Thoracic aorta (tissue), 2 donors: ENCODE measurements around the gene ENPP6. TPM values are rescaled to one million over a fixed set of nuclear protein-coding genes. Genes with fewer than 3 reads are reported as not detected.
"Not testable (repeated sequence)": the region's sequence is repeated elsewhere in the genome, so short reads cannot be mapped to it uniquely, and the experiment has no call there.

Experiments
- ATAC-seq: fragments of 150-250 bp; one replicate; pipeline ENCODE4 v1.8.0; 2017; ENCODE audit warnings: low read depth; ENCODE audit not compliant: insufficient number of reproducible peaks, low FRiP score
- DNase-seq: peaks from one replicate; pipeline ENCODE4 v3.0.0-alpha.2; 2020; ENCODE audit warnings: low spot score
- H3K27ac ChIP-seq, 2 donors: fragments of 200-600 bp; sonication (generic); 1 replicate in 1 of 2; 2 replicates in 1 of 2; pipeline ENCODE4 v1.5.1; 2016; ENCODE audit warnings: mild to moderate bottlenecking in 2 of 2, moderate library complexity in 2 of 2
- H3K27me3 ChIP-seq: fragments of 200-600 bp; sonication (generic); replicated peaks from 2 replicates; pipeline ENCODE4 v1.6.0; 2016; ENCODE audit warnings: mild to moderate bottlenecking; ENCODE audit not compliant: insufficient read depth
- H3K36me3 ChIP-seq: fragments of 200-600 bp; sonication (generic); one replicate; pipeline ENCODE4 v1.5.1; 2016
- H3K4me1 ChIP-seq, 2 donors: fragments of 200-600 bp; sonication (generic); 1 replicate in 1 of 2; 2 replicates in 1 of 2; pipeline versions ENCODE4 v1.5.1 to v1.6.0; 2016; ENCODE audit warnings: low read depth in 2 of 2, mild to moderate bottlenecking in 1 of 2; ENCODE audit not compliant: control insufficient read depth in 1 of 2
- H3K4me3 ChIP-seq: fragments of 200-600 bp; sonication (generic); 2 replicates; pipeline ENCODE4 v1.5.1; 2016; ENCODE audit warnings: mild to moderate bottlenecking
- H3K9me3 ChIP-seq: fragments of 200-600 bp; sonication (generic); 2 replicates; pipeline ENCODE4 v1.5.1; 2016
- total RNA-seq, 2 donors: library from RNA; depleted of rRNA; stranded (reverse); fragments of >200 nt; gene quantifications; one replicate each; pipeline versions ENCODE4 v1.1.0 to v1.2.3, GENCODE V29; 2016
- TF ChIP-seq, protein P1 (sequence below): fragments of 200-600 bp; sonication (generic); IDR thresholded peaks from one replicate; pipeline ENCODE4 v1.5.1; 2019; ENCODE audit warnings: antibody characterized with exemption

Gene ENPP6
- total RNA-seq, 2 donors from 2014 or later, result 0.27 to 2.0 TPM

DNA sequence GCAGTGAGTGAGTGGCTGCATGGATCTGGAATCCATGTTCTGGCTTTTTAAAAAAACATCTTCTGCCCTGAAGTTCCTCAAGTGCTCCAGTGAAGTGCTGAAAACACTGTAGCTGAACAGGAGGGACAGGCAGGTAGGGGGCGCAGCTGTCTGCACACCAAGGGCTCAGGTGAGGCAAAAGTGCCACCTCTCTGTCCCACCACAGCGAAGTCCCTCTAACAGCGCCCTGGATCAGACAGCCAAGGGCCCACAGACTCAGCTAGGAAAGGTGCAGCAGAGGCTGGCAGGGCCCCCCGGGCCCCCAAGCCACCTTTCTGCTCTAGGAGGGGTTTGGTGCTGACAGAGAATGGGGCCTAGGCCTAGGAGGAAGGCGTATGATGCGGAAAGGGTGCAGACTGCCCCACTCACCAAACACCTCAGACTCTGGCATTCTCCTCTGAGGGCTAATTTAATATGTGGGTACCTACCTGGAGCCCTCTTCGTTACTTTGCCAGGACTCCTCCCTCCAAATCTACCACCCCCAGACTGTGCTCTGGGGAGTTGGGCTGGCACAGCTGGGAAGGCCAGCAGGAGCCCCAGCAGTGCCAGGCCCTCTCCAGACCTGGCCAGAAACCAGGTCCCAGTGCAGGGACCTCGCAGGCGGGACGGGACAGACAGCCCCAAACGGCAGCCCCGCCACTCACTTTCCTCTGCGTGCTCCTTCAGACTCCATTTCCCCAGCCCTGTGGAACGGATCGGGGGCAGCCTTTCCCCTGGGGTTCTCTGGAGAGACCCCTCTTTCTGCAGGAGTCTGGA, 73.7 kb downstream of the ENPP6 start:
- Histone ChIP-seq H3K9me3 (no peaks in the 10 kb centered on the region), H3K4me1 (no peaks in the 10 kb centered on the region), H3K4me3 (no peak overlapping the region), H3K27me3 (no peaks in the 10 kb centered on the region), H3K36me3 (no peaks in the 10 kb centered on the region), H3K27ac (no peak overlapping the region)
- TF ChIP-seq, protein P1, sequence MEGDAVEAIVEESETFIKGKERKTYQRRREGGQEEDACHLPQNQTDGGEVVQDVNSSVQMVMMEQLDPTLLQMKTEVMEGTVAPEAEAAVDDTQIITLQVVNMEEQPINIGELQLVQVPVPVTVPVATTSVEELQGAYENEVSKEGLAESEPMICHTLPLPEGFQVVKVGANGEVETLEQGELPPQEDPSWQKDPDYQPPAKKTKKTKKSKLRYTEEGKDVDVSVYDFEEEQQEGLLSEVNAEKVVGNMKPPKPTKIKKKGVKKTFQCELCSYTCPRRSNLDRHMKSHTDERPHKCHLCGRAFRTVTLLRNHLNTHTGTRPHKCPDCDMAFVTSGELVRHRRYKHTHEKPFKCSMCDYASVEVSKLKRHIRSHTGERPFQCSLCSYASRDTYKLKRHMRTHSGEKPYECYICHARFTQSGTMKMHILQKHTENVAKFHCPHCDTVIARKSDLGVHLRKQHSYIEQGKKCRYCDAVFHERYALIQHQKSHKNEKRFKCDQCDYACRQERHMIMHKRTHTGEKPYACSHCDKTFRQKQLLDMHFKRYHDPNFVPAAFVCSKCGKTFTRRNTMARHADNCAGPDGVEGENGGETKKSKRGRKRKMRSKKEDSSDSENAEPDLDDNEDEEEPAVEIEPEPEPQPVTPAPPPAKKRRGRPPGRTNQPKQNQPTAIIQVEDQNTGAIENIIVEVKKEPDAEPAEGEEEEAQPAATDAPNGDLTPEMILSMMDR, result no peak
- DNase-seq (no peak), ATAC-seq (no peak)

DNA sequence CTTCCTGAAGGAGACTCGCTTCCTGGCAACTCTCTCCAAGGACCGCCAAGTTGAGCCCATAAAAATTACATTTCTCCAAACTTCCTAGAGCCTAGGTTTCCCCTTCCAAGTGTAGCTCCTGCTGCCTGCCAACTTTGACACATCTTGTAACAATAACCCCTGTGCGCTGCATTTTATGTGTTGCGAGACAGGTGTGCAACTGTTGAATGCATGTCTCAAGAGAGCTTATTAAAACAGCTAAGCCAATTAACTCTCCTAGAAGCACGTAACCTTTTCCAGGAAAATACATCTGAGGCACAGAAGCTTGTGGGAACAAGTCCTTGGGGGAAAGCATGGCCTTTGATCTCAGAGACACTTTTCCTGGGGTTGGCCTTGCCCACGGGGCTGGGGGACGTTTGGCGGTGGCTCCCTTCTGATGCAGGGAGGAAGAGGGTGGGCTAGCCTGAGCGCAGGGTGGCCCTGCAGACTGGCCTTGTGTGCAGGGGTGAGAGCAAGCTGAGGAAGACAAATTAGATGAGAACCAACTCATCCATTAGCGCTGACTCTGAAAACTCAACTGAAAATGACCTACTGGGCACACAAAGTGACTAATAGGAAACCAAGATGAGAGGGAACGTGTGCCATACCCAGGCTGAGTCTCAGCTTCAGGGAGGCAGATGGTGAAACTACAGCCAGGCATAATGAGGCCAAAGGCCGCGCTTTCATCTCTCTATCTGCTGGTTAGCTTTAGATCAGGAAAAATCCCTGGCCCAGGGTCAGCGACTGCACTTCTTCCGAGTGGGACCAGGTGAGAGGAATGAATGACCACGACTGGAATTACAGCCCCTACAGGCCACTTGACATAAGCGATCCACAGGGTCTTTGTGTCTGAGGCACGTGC, 75.3 kb downstream of the ENPP6 start:
- Histone ChIP-seq H3K9me3 (peaks cover 3% of the 10 kb centered on the region), H3K36me3 (no peaks in the 10 kb centered on the region), H3K27me3 (no peaks in the 10 kb centered on the region), H3K4me1 (no peaks in the 10 kb centered on the region), H3K27ac (no peak overlapping the region), H3K4me3 (no peak overlapping the region)
- ATAC-seq, result no peak
- TF ChIP-seq, protein P1, result no peak
- no peak for DNase-seq

DNA sequence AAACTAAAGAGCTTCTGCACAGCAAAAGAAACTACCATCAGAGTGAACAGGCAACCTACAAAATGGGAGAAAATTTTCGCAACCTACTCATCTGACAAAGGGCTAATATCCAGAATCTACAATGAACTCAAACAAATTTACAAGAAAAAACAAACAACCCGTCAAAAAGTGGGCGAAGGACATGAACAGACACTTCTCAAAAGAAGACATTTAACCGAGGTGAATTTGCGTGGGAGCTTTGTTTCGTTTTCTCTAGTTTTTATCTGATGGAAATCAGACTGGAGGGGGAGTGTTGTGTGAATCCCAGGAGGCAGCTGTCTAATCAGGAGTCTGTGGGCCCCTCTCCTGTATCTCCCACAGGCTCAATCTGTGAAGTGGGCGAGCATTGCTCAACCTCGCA, 76.8 kb downstream of the ENPP6 start:
- not testable (repeated sequence) for H3K4me1 ChIP-seq, H3K27ac ChIP-seq, H3K27me3 ChIP-seq, H3K36me3 ChIP-seq, H3K4me3 ChIP-seq, DNase-seq, ATAC-seq
- H3K9me3 ChIP-seq, result peaks cover 14% of the 10 kb centered on the region

DNA sequence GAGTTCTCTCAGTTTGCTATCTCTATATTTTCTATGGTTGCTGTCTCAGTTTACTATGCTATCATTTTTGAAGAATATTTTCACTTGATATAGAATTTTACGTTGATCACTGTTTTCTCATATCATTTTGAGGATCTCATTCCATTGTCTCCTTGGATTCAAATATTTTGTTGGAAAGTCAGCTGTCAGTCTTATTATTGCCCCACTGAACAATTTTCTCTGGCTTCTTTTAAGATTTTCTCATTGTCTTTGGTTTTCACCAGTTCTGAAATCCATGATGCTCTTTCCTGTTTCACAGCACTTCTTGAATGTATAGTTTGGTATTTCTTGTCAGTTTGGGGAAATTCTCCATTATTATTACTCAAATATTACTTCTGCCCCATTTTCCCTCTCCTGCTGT, 81.1 kb downstream of the ENPP6 start:
- H3K9me3 ChIP-seq, result peaks cover 14% of the 10 kb centered on the region
- no peaks in the 10 kb centered on the region for H3K4me1 ChIP-seq
- H3K4me3 ChIP-seq, result no peak overlapping the region
- no peaks in the 10 kb centered on the region for H3K36me3 ChIP-seq
- TF ChIP-seq, protein P1, result no peak
- H3K27ac ChIP-seq, result no peak overlapping the region
- H3K27me3 ChIP-seq, result no peaks in the 10 kb centered on the region
- no peak for DNase-seq
- ATAC-seq, result no peak

DNA sequence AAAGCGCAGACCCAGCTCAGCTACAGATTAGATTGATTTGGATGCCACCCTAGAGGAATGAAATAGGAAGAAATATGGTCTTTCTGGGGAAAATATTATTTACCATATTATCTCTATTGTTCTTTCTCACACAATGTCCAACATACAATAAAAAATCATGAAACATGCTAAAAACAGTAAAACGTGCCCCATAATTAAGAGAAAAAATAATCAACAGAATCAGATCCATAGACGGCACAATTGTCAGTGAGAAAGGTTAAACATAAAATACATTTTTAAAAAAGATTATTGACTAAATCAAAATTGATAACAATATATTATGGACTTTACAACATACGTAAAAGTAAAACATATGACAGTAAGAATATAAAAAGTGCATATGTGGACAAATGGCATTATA, 90.9 kb downstream of the ENPP6 start:
- H3K9me3 ChIP-seq, result no peaks in the 10 kb centered on the region
- TF ChIP-seq, protein P1, result no peak
- ATAC-seq, result no peak
- no peaks in the 10 kb centered on the region for H3K36me3 ChIP-seq
- H3K27me3 ChIP-seq, result no peaks in the 10 kb centered on the region
- DNase-seq, result no peak
- H3K4me1 ChIP-seq, result no peaks in the 10 kb centered on the region
- H3K27ac ChIP-seq, result no peak overlapping the region
- no peak overlapping the region for H3K4me3 ChIP-seq
